Endothelial cell (in vitro differentiated cells): ENCODE data around the gene PASK. TPM values are rescaled to one million over a fixed set of nuclear protein-coding genes. Genes with fewer than 3 reads are reported as not detected.

Experiments used
- DNase-seq: peaks from one replicate; pipeline ENCODE4 v3.0.0; 2021; ENCODE audit warnings: low spot score
- H3K27ac Mint-ChIP-seq: one replicate; pipeline ENCODE4 v1.8.0; 2021; ENCODE audit warnings: mixed read lengths, inconsistent platforms; ENCODE audit not compliant: unreplicated experiment
- H3K27me3 Mint-ChIP-seq: one replicate; pipeline ENCODE4 v1.8.0; 2021; ENCODE audit warnings: mild to moderate bottlenecking, moderate library complexity, mixed read lengths, inconsistent platforms; ENCODE audit not compliant: unreplicated experiment
- H3K36me3 Mint-ChIP-seq: one replicate; pipeline ENCODE4 v1.8.0; 2021; ENCODE audit warnings: mild to moderate bottlenecking, low read depth, mixed read lengths, inconsistent platforms; ENCODE audit not compliant: unreplicated experiment
- H3K4me1 Mint-ChIP-seq: one replicate; pipeline ENCODE4 v1.8.0; 2021; ENCODE audit warnings: mild to moderate bottlenecking, mixed read lengths, inconsistent platforms; ENCODE audit not compliant: unreplicated experiment
- H3K4me3 Mint-ChIP-seq: one replicate; pipeline ENCODE4 v1.8.0; 2021; ENCODE audit warnings: mild to moderate bottlenecking, mixed read lengths, inconsistent platforms; ENCODE audit not compliant: unreplicated experiment
- H3K9me3 Mint-ChIP-seq: one replicate; pipeline ENCODE4 v1.8.0; 2021; ENCODE audit warnings: mixed read lengths, inconsistent platforms; ENCODE audit not compliant: unreplicated experiment
- CTCF ChIP-seq: fragments of 200-600 bp; sonication (generic); IDR thresholded peaks from one replicate; pipeline ENCODE4 v1.5.0; 2021; ENCODE audit warnings: antibody characterized with exemption; ENCODE audit not compliant: unreplicated experiment
- total RNA-seq: library from RNA; stranded (reverse); fragmentation: NEBNext Ultra II Directional; extraction: Animal tissue kit (Norgen Biotek cat#: 25700); gene quantifications from one replicate; pipeline ENCODE4 v1.2.1, GENCODE V29; 2021; ENCODE audit not compliant: unreplicated experiment

The PASK gene
- total RNA-seq, 1 donor from 2014 or later, result 39.7 TPM

GRCh38 chr2:241185961-241186360 is 36.7 kb upstream of the PASK start:
- H3K36me3 Mint-ChIP-seq, result no peaks in the 10 kb centered on the region
- no peak for TF ChIP-seq CTCF
- no peak overlapping the region for H3K27ac Mint-ChIP-seq
- DNase-seq, result no peak
- H3K4me1 Mint-ChIP-seq, result no peaks in the 10 kb centered on the region
- peaks cover 3% of the 10 kb centered on the region for H3K27me3 Mint-ChIP-seq
- no peaks in the 10 kb centered on the region for H3K9me3 Mint-ChIP-seq
- no peak overlapping the region for H3K4me3 Mint-ChIP-seq

- no peaks in the 10 kb centered on the region for H3K9me3 Mint-ChIP-seq
- peaks cover 3% of the 10 kb centered on the region for H3K36me3 Mint-ChIP-seq
- DNase-seq, result no peak
- TF ChIP-seq CTCF, result no peak
- peaks cover 3% of the 10 kb centered on the region for H3K27me3 Mint-ChIP-seq
- H3K4me1 Mint-ChIP-seq, result no peaks in the 10 kb centered on the region
- H3K27ac Mint-ChIP-seq, result no peak overlapping the region
- no peak overlapping the region for H3K4me3 Mint-ChIP-seq
Measured at GRCh38 chr2:241184901-241185300, 35.6 kb upstream of the PASK start.

GRCh38 chr2:241183221-241183620 is 33.9 kb upstream of the PASK start:
- H3K27ac Mint-ChIP-seq, result no peak overlapping the region
- no peak for DNase-seq
- no peak overlapping the region for H3K4me3 Mint-ChIP-seq
- peaks cover 17% of the 10 kb centered on the region for H3K36me3 Mint-ChIP-seq
- peaks cover 3% of the 10 kb centered on the region for H3K27me3 Mint-ChIP-seq
- no peak for TF ChIP-seq CTCF
- no peaks in the 10 kb centered on the region for H3K4me1 Mint-ChIP-seq
- H3K9me3 Mint-ChIP-seq, result no peaks in the 10 kb centered on the region

GRCh38 chr2:241182531-241183133 is 33.4 kb upstream of the PASK start:
- no peak overlapping the region for H3K27ac Mint-ChIP-seq
- no peaks in the 10 kb centered on the region for H3K4me1 Mint-ChIP-seq
- H3K9me3 Mint-ChIP-seq, result no peaks in the 10 kb centered on the region
- no peak for DNase-seq
- no peak overlapping the region for H3K4me3 Mint-ChIP-seq
- H3K27me3 Mint-ChIP-seq, result peaks cover 1% of the 10 kb centered on the region
- H3K36me3 Mint-ChIP-seq, result peaks cover 20% of the 10 kb centered on the region
- TF ChIP-seq CTCF, result no peak

GRCh38 chr2:241182126-241182525 is 32.9 kb upstream of the PASK start:
- peaks cover 1% of the 10 kb centered on the region for H3K27me3 Mint-ChIP-seq
- H3K27ac Mint-ChIP-seq, result no peak overlapping the region
- no peak for TF ChIP-seq CTCF
- H3K4me3 Mint-ChIP-seq, result no peak overlapping the region
- peaks cover 20% of the 10 kb centered on the region for H3K36me3 Mint-ChIP-seq
- no peak for DNase-seq
- H3K4me1 Mint-ChIP-seq, result no peaks in the 10 kb centered on the region
- H3K9me3 Mint-ChIP-seq, result no peaks in the 10 kb centered on the region
